ENCODE results near the gene CTDSPL. TPM values are rescaled to one million over a fixed set of nuclear protein-coding genes. Genes with fewer than 3 reads are reported as not detected.

CTDSPL gene
- total RNA-seq, 1 donor from 2014 or later: 56.3 TPM

DNA sequence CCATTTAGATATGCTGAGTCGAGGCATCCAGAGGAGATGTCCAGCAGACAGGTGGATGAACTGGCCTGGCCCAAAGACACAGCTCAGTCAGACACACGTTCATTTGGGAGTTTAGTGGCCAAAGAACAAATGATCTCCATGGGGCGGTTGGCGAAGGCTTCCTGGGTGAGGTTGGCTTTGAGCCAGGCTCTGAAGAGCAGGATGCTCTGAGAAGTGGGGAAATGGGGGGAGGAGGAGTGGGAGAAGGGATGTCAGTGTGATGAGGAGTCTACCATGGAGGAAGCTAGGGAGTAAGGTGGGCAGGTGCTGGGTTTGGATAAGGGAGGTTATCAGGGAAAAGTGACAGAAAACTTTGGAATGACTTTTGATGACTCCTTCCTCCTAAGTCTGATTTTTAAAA is 81.4 kb downstream of the CTDSPL start:
- TF ChIP-seq, protein P1, sequence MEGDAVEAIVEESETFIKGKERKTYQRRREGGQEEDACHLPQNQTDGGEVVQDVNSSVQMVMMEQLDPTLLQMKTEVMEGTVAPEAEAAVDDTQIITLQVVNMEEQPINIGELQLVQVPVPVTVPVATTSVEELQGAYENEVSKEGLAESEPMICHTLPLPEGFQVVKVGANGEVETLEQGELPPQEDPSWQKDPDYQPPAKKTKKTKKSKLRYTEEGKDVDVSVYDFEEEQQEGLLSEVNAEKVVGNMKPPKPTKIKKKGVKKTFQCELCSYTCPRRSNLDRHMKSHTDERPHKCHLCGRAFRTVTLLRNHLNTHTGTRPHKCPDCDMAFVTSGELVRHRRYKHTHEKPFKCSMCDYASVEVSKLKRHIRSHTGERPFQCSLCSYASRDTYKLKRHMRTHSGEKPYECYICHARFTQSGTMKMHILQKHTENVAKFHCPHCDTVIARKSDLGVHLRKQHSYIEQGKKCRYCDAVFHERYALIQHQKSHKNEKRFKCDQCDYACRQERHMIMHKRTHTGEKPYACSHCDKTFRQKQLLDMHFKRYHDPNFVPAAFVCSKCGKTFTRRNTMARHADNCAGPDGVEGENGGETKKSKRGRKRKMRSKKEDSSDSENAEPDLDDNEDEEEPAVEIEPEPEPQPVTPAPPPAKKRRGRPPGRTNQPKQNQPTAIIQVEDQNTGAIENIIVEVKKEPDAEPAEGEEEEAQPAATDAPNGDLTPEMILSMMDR (IDR thresholded peaks at IDR 0.05; ENCODE audit: borderline replicate concordance): no peak
- peaks cover 57% of the 10 kb centered on the region for H3K4me1 ChIP-seq
- intact Hi-C loops (cut with micrococcal nuclease): no loop called here
- H3K4me3 ChIP-seq: no peak overlapping the region
- H3K36me3 ChIP-seq: no peaks in the 10 kb centered on the region
- no peaks in the 10 kb centered on the region for H3K9me3 ChIP-seq (replicated peaks)
- H3K27ac ChIP-seq (replicated peaks): peak overlapping the region; percentile 77
- no peak for DNase-seq
- no peaks in the 10 kb centered on the region for H3K27me3 ChIP-seq (ENCODE audit: low read depth)

DNA sequence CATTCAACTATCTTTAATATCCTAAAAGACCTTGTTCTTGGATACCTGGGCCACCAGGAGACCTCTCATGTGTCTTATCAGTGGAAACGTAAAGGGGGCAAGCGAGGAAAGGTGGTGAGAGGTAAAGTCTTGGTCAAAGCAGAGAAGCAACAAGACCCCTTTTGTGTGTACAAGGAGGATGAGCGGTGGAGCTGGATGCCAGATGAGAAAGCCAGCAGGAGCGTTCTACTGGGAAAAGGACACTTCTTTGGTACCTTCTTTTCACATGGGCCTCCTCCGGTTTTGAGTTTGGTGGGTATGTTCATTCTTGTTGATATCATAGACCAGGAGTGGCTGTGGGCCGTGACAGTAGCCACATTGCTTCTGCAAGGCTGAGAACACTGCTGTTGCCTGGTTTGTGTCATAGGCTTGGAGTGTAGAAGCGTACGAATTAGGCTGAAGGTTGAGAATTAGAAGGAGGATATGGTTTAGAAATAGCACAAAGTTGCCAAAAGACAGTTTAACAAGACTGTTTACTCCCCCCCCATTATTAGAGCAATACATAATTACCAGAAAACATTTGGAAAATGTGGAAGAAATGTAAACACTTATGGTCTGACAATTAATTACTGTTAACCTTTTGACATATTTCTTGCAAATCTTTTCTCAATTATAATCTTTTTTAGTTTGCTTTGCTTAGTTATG is 82.1 kb downstream of the CTDSPL start:
- Histone ChIP-seq H3K9me3 (replicated peaks) (no peaks in the 10 kb centered on the region), H3K36me3 (no peaks in the 10 kb centered on the region), H3K27ac (replicated peaks) (peak overlapping the region; percentile 77), H3K4me3 (no peak overlapping the region), H3K27me3 (ENCODE audit: low read depth) (no peaks in the 10 kb centered on the region), H3K4me1 (peaks cover 57% of the 10 kb centered on the region)
- intact Hi-C loops (cut with micrococcal nuclease): no loop called here
- TF ChIP-seq, protein P1 (IDR thresholded peaks at IDR 0.05; ENCODE audit: borderline replicate concordance): no peak
- no peak for DNase-seq

DNA sequence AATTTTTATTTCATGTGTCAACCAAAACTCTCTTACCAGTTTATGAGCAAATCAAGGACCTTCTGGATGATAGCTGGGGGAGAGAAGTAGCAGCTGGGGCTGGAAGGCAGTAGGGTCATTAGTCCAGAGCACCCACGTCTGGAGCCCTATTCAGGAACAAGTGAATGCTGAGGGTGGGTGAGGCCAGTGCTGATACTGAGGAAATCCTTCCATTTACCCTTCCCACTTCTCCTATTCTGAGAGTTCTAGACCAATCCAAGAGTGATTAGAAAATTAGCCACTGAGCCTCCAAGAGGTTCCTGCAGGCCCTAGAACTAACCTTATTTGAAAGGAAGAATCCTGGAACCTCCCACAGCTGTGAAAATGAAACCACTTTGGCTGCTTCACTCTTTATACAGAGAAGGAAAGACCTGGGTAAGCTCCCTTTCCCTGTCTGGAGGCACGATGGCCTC is 82.7 kb downstream of the CTDSPL start:
- no peaks in the 10 kb centered on the region for H3K36me3 ChIP-seq
- DNase-seq: no peak
- TF ChIP-seq, protein P1 (IDR thresholded peaks at IDR 0.05; ENCODE audit: borderline replicate concordance): no peak
- no peaks in the 10 kb centered on the region for H3K9me3 ChIP-seq (replicated peaks)
- no peak overlapping the region for H3K4me3 ChIP-seq
- no peaks in the 10 kb centered on the region for H3K27me3 ChIP-seq (ENCODE audit: low read depth)
- intact Hi-C loops (cut with micrococcal nuclease): no loop called here
- peak overlapping the region; percentile 72 for H3K27ac ChIP-seq (replicated peaks)
- peaks cover 57% of the 10 kb centered on the region for H3K4me1 ChIP-seq

DNA sequence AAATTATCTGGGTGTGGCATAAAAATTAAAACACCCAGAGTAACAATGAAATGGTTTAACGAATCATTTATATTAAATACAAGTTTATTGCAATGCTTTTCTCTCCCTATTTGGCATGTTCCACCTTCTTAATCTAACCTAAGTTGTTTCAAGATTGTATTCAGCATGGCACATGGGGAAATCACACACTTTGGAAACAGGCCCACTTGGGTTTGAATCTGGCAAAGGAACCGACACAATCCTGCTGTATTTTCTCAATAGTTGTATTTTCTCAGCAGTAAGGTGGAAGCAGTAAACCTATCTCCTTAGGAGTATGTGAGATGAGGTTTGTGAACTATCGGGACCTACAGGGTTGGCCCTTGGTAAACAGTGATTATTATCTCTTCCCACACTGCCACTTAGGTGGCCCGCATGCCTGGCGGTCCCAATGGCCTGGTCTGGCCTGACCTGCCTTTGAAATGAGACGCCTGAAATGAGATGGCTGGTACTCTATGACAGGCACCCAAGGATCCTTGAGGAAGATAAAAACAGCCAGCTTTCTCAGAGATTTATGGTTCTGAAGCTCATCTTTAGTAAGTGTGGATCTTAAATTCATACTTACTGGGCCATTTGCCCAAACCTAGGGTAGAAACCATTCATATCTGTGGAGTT is 83.6 kb downstream of the CTDSPL start:
- DNase-seq: no peak
- Histone ChIP-seq H3K36me3 (no peaks in the 10 kb centered on the region), H3K4me1 (peaks cover 54% of the 10 kb centered on the region), H3K27ac (replicated peaks) (peak overlapping the region; percentile 72), H3K27me3 (ENCODE audit: low read depth) (no peaks in the 10 kb centered on the region), H3K9me3 (replicated peaks) (no peaks in the 10 kb centered on the region), H3K4me3 (no peak overlapping the region)
- intact Hi-C loops (cut with micrococcal nuclease): no loop called here
- TF ChIP-seq, protein P1 (IDR thresholded peaks at IDR 0.05; ENCODE audit: borderline replicate concordance): no peak

DNA sequence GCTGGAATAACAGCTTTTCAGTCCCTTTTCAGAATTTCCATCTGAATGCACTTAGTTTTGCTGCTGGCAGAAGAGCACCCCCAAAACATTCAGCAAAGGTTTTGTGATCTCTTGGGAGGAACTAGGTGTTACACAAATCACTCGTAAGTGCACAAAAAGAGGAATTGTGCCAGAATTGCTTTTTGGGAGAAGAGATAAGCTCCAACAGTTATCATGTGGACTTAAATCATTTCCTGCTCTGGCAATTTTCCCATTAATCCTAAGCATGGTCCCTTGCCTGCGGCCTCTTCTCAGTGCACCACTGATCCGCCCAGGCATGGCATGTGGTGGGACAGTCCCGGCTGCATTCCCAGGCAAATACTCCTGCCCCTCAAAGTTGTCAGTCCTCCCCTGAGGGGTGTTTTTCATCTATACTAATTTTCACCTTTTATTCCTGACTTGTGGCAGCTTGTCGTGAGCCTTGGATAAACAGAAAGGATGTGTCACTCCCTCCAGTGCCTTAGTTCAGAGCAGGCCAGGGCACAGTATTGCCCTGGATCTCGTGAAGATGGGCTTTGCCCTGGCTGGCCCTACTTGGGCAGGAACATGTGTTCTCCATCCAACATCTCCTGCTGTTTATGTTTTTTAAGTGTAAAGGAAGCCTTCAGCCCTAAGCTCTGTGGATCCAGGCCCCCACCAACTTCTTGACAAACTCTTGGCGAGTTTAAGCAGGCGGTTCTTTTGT is 84.3 kb downstream of the CTDSPL start:
- Histone ChIP-seq H3K4me1 (peaks cover 47% of the 10 kb centered on the region), H3K27ac (replicated peaks) (peak overlapping the region; percentile 72), H3K36me3 (no peaks in the 10 kb centered on the region), H3K27me3 (ENCODE audit: low read depth) (no peaks in the 10 kb centered on the region), H3K9me3 (replicated peaks) (no peaks in the 10 kb centered on the region), H3K4me3 (no peak overlapping the region)
- TF ChIP-seq, protein P1 (IDR thresholded peaks at IDR 0.05; ENCODE audit: borderline replicate concordance): no peak
- intact Hi-C loops (cut with micrococcal nuclease): no loop called here
- no peak for DNase-seq

Data from left ventricle myocardium inferior (tissue), 1 donor.